DND-41 (cell line): ENCODE measurements around the gene CPT2.

Experiments used
- ATAC-seq: fragments of 200-7000 bp; cut with Tn5 transposase; 3 replicates; pipeline ENCODE4 v1.9.1; 2021; ENCODE audit warnings: low read depth; ENCODE audit not compliant: insufficient read depth
- DNase-seq: peaks from one replicate; pipeline ENCODE4 v3.0.0-alpha.2; 2020
- H2AFZ ChIP-seq: 2 replicates; pipeline ENCODE4 v1.6.0; 2012; ENCODE audit warnings: low read depth, low read length
- H3K27ac ChIP-seq: 2 replicates; pipeline ENCODE4 v1.5.1; 2012; ENCODE audit warnings: low read length, inconsistent platforms
- H3K27me3 ChIP-seq: fragments of 200-600 bp; sonication (generic); 2 replicates; pipeline ENCODE4 v1.6.0; 2012; ENCODE audit warnings: low read length, mild to moderate bottlenecking, inconsistent platforms; ENCODE audit not compliant: insufficient read depth, poor library complexity
- H3K36me3 ChIP-seq: 2 replicates; pipeline ENCODE4 v1.5.1; 2012; ENCODE audit warnings: low read length, inconsistent platforms; ENCODE audit not compliant: insufficient read depth
- H3K4me1 ChIP-seq: 2 replicates; pipeline ENCODE4 v1.5.1; 2012; ENCODE audit warnings: mild to moderate bottlenecking, low read length; ENCODE audit not compliant: insufficient read depth
- H3K4me2 ChIP-seq: 2 replicates; pipeline ENCODE4 v1.6.0; 2012; ENCODE audit warnings: mild to moderate bottlenecking, moderate library complexity, low read length, inconsistent platforms; ENCODE audit not compliant: insufficient read depth
- H3K4me3 ChIP-seq, 2 experiments: fragments of 200-600 bp in 1 of 2; shearing (Covaris generic) in 1 of 2; 2 replicates each; pipeline ENCODE4 v1.5.1; 2012 to 2016; ENCODE audit warnings: inconsistent platforms in 2 of 2, low read length in 2 of 2, mild to moderate bottlenecking in 2 of 2, low read depth in 1 of 2, moderate library complexity in 1 of 2
- H3K79me2 ChIP-seq: 2 replicates; pipeline ENCODE4 v1.6.0; 2012; ENCODE audit warnings: low read length, inconsistent platforms; ENCODE audit not compliant: insufficient read depth
- H3K9ac ChIP-seq: 2 replicates; pipeline ENCODE4 v1.6.0; 2012; ENCODE audit warnings: low read depth, mild to moderate bottlenecking, inconsistent platforms, low read length, moderate library complexity
- H3K9me3 ChIP-seq: 2 replicates; pipeline ENCODE4 v1.5.1; 2012; ENCODE audit warnings: low read length, moderate library complexity, mild to moderate bottlenecking, inconsistent platforms; ENCODE audit not compliant: insufficient read depth, severe bottlenecking
- H4K20me1 ChIP-seq: 2 replicates; pipeline ENCODE4 v1.6.0; 2012; ENCODE audit warnings: low read length; ENCODE audit not compliant: insufficient read depth
- EZH2 ChIP-seq: IDR thresholded peaks from 3 replicates; pipeline ENCODE4 v1.6.1; 2012; ENCODE audit warnings: borderline replicate concordance, low read depth, mild to moderate bottlenecking, moderate library complexity, low read length, inconsistent platforms; ENCODE audit not compliant: severe bottlenecking
- TF ChIP-seq, protein P1 (sequence below): IDR thresholded peaks from 2 replicates; pipeline ENCODE4 v1.5.1; 2012; ENCODE audit warnings: borderline replicate concordance, low read length, moderate library complexity, mild to moderate bottlenecking; ENCODE audit not compliant: poor library complexity, severe bottlenecking; ENCODE audit errors: extremely low read depth

CPT2 gene

DNA sequence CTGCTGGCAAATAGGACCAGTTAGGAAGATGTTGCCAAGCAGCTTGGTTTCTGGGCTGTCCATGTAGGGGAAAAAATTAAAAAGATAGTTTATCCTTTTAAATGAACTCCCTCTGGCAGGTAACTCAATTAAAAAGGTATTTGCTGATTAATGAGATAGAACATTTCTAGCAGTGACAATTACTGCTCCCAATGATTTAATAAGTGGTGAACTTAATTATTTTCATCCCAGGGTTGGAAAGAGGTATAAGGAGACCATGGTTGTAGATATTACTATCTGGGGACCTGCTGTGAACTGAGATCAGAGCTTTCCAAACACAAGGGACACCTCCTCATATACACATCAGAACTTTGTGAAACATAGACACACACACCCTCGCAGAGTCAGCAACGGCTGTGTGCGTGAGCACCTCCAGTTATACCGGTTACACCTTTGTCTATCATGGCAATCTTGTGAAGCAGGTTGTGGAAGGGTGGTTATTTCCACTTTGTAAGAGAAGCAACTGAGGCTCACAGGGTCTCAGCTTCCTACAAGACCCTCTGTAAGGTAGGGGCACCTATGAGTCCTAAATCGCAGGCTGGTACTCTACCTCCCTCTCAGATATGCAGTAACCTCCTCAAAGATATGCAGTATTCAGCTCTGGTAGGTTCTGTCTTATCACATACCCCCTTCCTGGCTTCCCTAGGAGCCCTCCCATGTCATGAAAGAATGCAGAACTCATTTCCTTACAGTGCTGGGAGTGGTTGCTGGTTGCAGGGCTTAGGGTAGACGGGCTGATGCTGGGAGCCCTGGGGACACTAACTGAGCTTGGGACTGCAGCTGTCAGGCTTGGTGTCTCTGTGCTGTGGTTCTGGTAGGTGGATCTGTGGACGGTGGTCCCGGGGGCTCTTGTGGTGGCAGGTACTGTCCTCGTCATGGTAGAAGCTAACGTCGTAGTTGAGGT lies 60.2 kb downstream of the CPT2 start:
- no peak overlapping the region for H3K4me3 ChIP-seq
- H3K36me3 ChIP-seq = peaks cover 93% of the 10 kb centered on the region
- no peak overlapping the region for H3K27ac ChIP-seq
- H3K9ac ChIP-seq = no peak overlapping the region
- DNase-seq (no peak), ATAC-seq (no peak)
- H4K20me1 ChIP-seq = 0 out of 2 replicates have a peak, but pooled peaks cover 9% of the 10 kb centered on the region
- no peaks in the 10 kb centered on the region for H3K27me3 ChIP-seq
- H3K79me2 ChIP-seq = no peaks in the 10 kb centered on the region
- no peaks in the 10 kb centered on the region for H3K4me1 ChIP-seq
- H3K9me3 ChIP-seq = no peaks in the 10 kb centered on the region
- TF ChIP-seq, protein P1, sequence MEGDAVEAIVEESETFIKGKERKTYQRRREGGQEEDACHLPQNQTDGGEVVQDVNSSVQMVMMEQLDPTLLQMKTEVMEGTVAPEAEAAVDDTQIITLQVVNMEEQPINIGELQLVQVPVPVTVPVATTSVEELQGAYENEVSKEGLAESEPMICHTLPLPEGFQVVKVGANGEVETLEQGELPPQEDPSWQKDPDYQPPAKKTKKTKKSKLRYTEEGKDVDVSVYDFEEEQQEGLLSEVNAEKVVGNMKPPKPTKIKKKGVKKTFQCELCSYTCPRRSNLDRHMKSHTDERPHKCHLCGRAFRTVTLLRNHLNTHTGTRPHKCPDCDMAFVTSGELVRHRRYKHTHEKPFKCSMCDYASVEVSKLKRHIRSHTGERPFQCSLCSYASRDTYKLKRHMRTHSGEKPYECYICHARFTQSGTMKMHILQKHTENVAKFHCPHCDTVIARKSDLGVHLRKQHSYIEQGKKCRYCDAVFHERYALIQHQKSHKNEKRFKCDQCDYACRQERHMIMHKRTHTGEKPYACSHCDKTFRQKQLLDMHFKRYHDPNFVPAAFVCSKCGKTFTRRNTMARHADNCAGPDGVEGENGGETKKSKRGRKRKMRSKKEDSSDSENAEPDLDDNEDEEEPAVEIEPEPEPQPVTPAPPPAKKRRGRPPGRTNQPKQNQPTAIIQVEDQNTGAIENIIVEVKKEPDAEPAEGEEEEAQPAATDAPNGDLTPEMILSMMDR = no peak
- TF ChIP-seq EZH2 = no peak
- no peak overlapping the region for H3K4me2 ChIP-seq
- H2AFZ ChIP-seq = no peak overlapping the region

DNA sequence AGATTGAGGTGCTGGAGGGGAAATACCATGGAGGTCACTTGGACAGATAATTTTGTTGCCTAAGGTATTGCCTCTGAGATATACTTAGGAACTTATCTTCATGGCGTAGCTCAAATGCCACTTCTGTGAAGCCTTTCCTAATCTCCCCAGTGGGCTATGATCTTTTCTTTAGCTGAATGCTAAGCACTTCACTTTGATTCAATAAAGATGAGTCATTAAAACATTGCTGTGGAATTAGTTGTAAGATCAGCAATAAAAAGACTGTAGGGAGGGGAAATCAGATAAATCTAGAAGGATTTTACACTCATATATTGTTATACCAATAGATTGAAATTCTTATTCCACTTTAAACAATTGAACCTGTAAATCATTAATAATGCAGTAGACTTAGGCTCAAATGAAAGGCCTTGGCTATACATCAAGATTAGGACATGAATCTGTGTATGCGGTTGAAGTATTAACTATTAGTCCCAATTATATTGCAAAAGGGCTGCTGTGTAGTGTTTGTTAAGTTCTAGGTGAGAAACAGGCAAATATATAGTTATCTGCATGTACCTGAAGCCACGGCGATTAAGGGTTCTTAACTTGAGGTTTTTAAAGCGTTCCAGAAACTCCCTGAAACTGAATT lies 60.9 kb downstream of the CPT2 start:
- ATAC-seq (no peak), DNase-seq (no peak)
- TF ChIP-seq EZH2 = no peak
- TF ChIP-seq, protein P1 = no peak
- H3K9ac ChIP-seq = no peak overlapping the region
- H3K4me3 ChIP-seq = no peak overlapping the region
- peaks cover 93% of the 10 kb centered on the region for H3K36me3 ChIP-seq
- no peaks in the 10 kb centered on the region for H3K79me2 ChIP-seq
- H2AFZ ChIP-seq = no peak overlapping the region
- no peak overlapping the region for H3K27ac ChIP-seq
- no peak overlapping the region for H3K4me2 ChIP-seq
- H3K27me3 ChIP-seq = no peaks in the 10 kb centered on the region
- H4K20me1 ChIP-seq = 0 out of 2 replicates have a peak, but pooled peaks cover 9% of the 10 kb centered on the region
- no peaks in the 10 kb centered on the region for H3K9me3 ChIP-seq
- no peaks in the 10 kb centered on the region for H3K4me1 ChIP-seq

DNA sequence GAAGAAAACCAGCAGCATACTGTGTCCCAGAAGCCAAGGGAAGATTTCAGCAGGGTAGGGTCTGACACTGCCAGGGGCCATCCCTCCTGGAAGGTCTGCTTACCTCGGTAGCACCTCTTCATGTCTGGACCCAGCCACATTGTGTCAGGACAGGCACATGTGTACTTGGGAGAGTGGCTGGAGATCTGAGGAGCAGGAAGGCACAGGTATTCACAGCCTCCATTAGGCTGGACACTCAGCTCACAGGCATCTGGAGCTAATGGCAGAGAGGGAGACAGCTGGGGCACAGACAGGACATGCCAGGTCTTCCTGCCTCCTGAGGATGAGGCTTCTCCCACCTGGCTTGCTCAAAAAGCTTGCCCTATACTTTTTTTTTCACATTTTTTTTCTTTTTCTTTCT lies 61.6 kb downstream of the CPT2 start:
- H3K4me3 ChIP-seq = no peak overlapping the region
- peaks cover 96% of the 10 kb centered on the region for H3K36me3 ChIP-seq
- H3K9ac ChIP-seq = no peak overlapping the region
- H3K4me2 ChIP-seq = no peak overlapping the region
- H3K79me2 ChIP-seq = no peaks in the 10 kb centered on the region
- H3K4me1 ChIP-seq = no peaks in the 10 kb centered on the region
- ATAC-seq (peak; percentile 24; the same call in 1 of the 3 replicates), DNase-seq (no peak)
- TF ChIP-seq, protein P1 = no peak
- TF ChIP-seq EZH2 = no peak
- peaks cover 12% of the 10 kb centered on the region; the same call in 1 of the 2 replicates for H4K20me1 ChIP-seq
- no peaks in the 10 kb centered on the region for H3K9me3 ChIP-seq
- no peak overlapping the region for H3K27ac ChIP-seq
- H2AFZ ChIP-seq = no peak overlapping the region
- H3K27me3 ChIP-seq = no peaks in the 10 kb centered on the region
